SK-N-SH (cell line): ENCODE measurements around the gene FGF9. TPM values are rescaled to one million over a fixed set of nuclear protein-coding genes. Genes with fewer than 3 reads are reported as not detected.

Experiments
- CTCF ChIA-PET: fragments of 300-600, 350-600 bp; formaldehyde crosslinking; extraction: SDS; loops from one replicate; lab custom pipeline; 2021; lab: Yijun Ruan, JAX
- POLR2A ChIA-PET: fragments of 350-600 bp; sonication (Branson Sonifier 250); formaldehyde crosslinking; extraction: SDS; loops from one replicate; lab custom pipeline; 2020; ENCODE audit warnings: antibody characterized with exemption, inconsistent platforms; lab: Yijun Ruan, JAX
- DNase-seq: peaks from one replicate; pipeline ENCODE4 v3.0.0; 2012
- H2AFZ ChIP-seq: fragments of 200-600 bp; sonication (generic); 2 replicates; pipeline ENCODE4 v1.8.1; 2016; ENCODE audit warnings: antibody characterized with exemption, mild to moderate bottlenecking, low read depth
- H3F3A ChIP-seq: fragments of 200-600 bp; sonication (generic); replicated peaks from 2 replicates; pipeline ENCODE3; 2016; ENCODE audit warnings: antibody characterized with exemption, mild to moderate bottlenecking; ENCODE audit not compliant: insufficient read depth
- H3K27ac ChIP-seq, 2 experiments: fragments of 200-500 bp in 1 of 2; fragments of 200-600 bp in 1 of 2; sonication (Bioruptor generic) in 1 of 2; sonication (generic), shearing (Covaris generic) in 1 of 2; 2 replicates each; pipeline versions ENCODE4 v1.5.1 to v1.6.1; 2014 to 2016; ENCODE audit warnings: low read depth in 2 of 2, inconsistent platforms in 1 of 2, low read length in 1 of 2, mild to moderate bottlenecking in 1 of 2, mixed read lengths in 1 of 2
- H3K27me3 ChIP-seq: fragments of 200-600 bp; sonication (generic), shearing (Covaris generic); 2 replicates; pipeline ENCODE4 v1.6.1; 2016; ENCODE audit warnings: mixed run types; ENCODE audit not compliant: insufficient read depth
- H3K36me3 ChIP-seq, 2 experiments: fragments of 200-500 bp in 1 of 2; fragments of 200-600 bp in 1 of 2; sonication (Bioruptor generic) in 1 of 2; sonication (generic) in 1 of 2; replicated peaks in 1 of 2; 2 replicates each; pipeline versions ENCODE3 to v1.5.1; 2014 to 2016; ENCODE audit warnings: low read length in 1 of 2, mild to moderate bottlenecking in 1 of 2; ENCODE audit not compliant: insufficient read depth in 2 of 2, control insufficient read depth in 1 of 2
- H3K4me1 ChIP-seq, 2 experiments: fragments of 200-500 bp in 1 of 2; fragments of 200-600 bp in 1 of 2; sonication (Bioruptor generic) in 1 of 2; sonication (generic), shearing (Covaris generic) in 1 of 2; 2 replicates each; pipeline versions ENCODE4 v1.5.1 to v1.6.1; 2014 to 2016; ENCODE audit warnings: low read depth in 1 of 2, low read length in 1 of 2, mixed run types in 1 of 2; ENCODE audit not compliant: insufficient read depth in 2 of 2, control insufficient read depth in 1 of 2
- H3K4me2 ChIP-seq: fragments of 200-600 bp; sonication (generic), shearing (Covaris generic); 2 replicates; pipeline ENCODE4 v1.6.1; 2017; ENCODE audit warnings: mixed run types
- H3K4me3 ChIP-seq, 2 experiments: fragments of 200-500 bp in 1 of 2; fragments of 200-600 bp in 1 of 2; sonication (Bioruptor generic) in 1 of 2; sonication (generic), shearing (Covaris generic) in 1 of 2; 2 replicates each; pipeline versions ENCODE4 v1.5.1 to v1.8.1; 2014 to 2016; ENCODE audit warnings: low read depth in 2 of 2, inconsistent platforms in 1 of 2, low read length in 1 of 2, mild to moderate bottlenecking in 1 of 2, mixed read lengths in 1 of 2, moderate library complexity in 1 of 2
- H3K79me2 ChIP-seq: fragments of 200-600 bp; sonication (generic); 2 replicates; pipeline ENCODE4 v1.8.1; 2017; ENCODE audit warnings: mild to moderate bottlenecking; ENCODE audit not compliant: insufficient read depth
- H3K9ac ChIP-seq: fragments of 200-600 bp; sonication (generic); 2 replicates; pipeline ENCODE4 v1.6.1; 2017; ENCODE audit warnings: mixed run types
- H3K9me2 ChIP-seq: fragments of 200-600 bp; sonication (generic); 2 replicates; pipeline ENCODE4 v1.6.1; 2017; ENCODE audit warnings: mixed run types
- H3K9me3 ChIP-seq: fragments of 200-600 bp; sonication (generic); 2 replicates; pipeline ENCODE4 v1.6.1; 2017; ENCODE audit warnings: mixed run types, mild to moderate bottlenecking, moderate library complexity
- H4K20me1 ChIP-seq: fragments of 200-600 bp; sonication (generic); 2 replicates; pipeline ENCODE4 v1.6.1; 2017; ENCODE audit warnings: mild to moderate bottlenecking, mixed run types; ENCODE audit not compliant: insufficient read depth
- CHD2 ChIP-seq: fragments of 150-350 bp; IDR thresholded peaks from 2 replicates; pipeline ENCODE4 v1.6.1; 2018; ENCODE audit warnings: low read length; ENCODE audit not compliant: partially characterized antibody
- EZH2phosphoT487 ChIP-seq: fragments of 200-600 bp; sonication (generic); IDR thresholded peaks from 2 replicates; pipeline ENCODE4 v1.6.1; 2017; ENCODE audit warnings: low read depth, mixed run types, mild to moderate bottlenecking, antibody characterized with exemption, moderate library complexity, borderline replicate concordance
- FOSL2 ChIP-seq: IDR thresholded peaks from 2 replicates; pipeline ENCODE4 v1.4.0; 2012; ENCODE audit warnings: low read depth, mild to moderate bottlenecking, moderate library complexity, borderline replicate concordance
- FOXM1 ChIP-seq: IDR thresholded peaks from 2 replicates; pipeline ENCODE4 v1.4.0; 2012; ENCODE audit warnings: low read depth, mild to moderate bottlenecking
- GABPA ChIP-seq: IDR thresholded peaks from 2 replicates; pipeline ENCODE4 v1.4.0; 2012; ENCODE audit warnings: low read depth, mild to moderate bottlenecking
- GATA2 ChIP-seq: sonication (generic); formaldehyde crosslinking; IDR thresholded peaks from 2 replicates; pipeline ENCODE4 v1.5.0; 2020; ENCODE audit warnings: mild to moderate bottlenecking, missing genetic modification reagents
- MEF2A ChIP-seq: IDR thresholded peaks from 2 replicates; pipeline ENCODE4 v1.4.0; 2012; ENCODE audit warnings: low read depth, borderline replicate concordance
- NRF1 ChIP-seq: IDR thresholded peaks from 2 replicates; pipeline ENCODE4 v1.6.1; 2012; ENCODE audit warnings: low read depth, mild to moderate bottlenecking, low read length
- RCOR1 ChIP-seq: fragments of 150-350 bp; IDR thresholded peaks from 2 replicates; pipeline ENCODE4 v1.6.1; 2017; ENCODE audit warnings: antibody characterized with exemption, low read length
- SIN3A ChIP-seq: IDR thresholded peaks from 2 replicates; pipeline ENCODE4 v1.6.1; 2012; ENCODE audit warnings: low read depth, mild to moderate bottlenecking, low read length, moderate library complexity, borderline replicate concordance
- SMC3 ChIP-seq: IDR thresholded peaks from 2 replicates; pipeline ENCODE4 v1.6.1; 2012; ENCODE audit warnings: low read depth, low read length, improper control_type of control experiment
- TCF12 ChIP-seq: IDR thresholded peaks from 2 replicates; pipeline ENCODE4 v1.4.0; 2012
- WGBS: methylation state at CpG from one replicate; pipeline ENCODE4 v1.1.6; 2017; ENCODE audit warnings: low lambda C conversion rate; 5-methylcytosine and 5-hydroxymethylcytosine counted together
- polyA plus RNA-seq, 3 experiments: library from polyadenylated mRNA; depleted of rRNA; stranded (reverse); fragments of >200 nt; gene quantifications; 2 replicates each; pipeline ENCODE4 v1.2.3, GENCODE V29; 2012
- TF ChIP-seq, protein P1 (sequence below): fragments of 150-350 bp; IDR thresholded peaks from 2 replicates; pipeline ENCODE4 v1.6.1; 2017; ENCODE audit warnings: antibody characterized with exemption, low read length, low read depth, borderline replicate concordance
- TF ChIP-seq, protein P2 (sequence below): IDR thresholded peaks from 2 replicates; pipeline ENCODE4 v1.4.0; 2012; ENCODE audit warnings: low read depth, borderline replicate concordance
- TF ChIP-seq, protein P3 (sequence below): fragments of 200-600 bp; sonication (generic); IDR thresholded peaks from 2 replicates; pipeline ENCODE4 v1.6.1; 2017; ENCODE audit warnings: antibody characterized with exemption, mild to moderate bottlenecking, moderate library complexity
- TF ChIP-seq, protein P4 (sequence below): fragments of 150-350 bp; IDR thresholded peaks from 2 replicates; pipeline ENCODE4 v1.6.1; 2016; ENCODE audit warnings: mild to moderate bottlenecking, low read depth, low read length

Gene FGF9
- polyA plus RNA-seq, 1 of the 3 experiments (the other 2 are of a cell fraction), result not detected

DNA sequence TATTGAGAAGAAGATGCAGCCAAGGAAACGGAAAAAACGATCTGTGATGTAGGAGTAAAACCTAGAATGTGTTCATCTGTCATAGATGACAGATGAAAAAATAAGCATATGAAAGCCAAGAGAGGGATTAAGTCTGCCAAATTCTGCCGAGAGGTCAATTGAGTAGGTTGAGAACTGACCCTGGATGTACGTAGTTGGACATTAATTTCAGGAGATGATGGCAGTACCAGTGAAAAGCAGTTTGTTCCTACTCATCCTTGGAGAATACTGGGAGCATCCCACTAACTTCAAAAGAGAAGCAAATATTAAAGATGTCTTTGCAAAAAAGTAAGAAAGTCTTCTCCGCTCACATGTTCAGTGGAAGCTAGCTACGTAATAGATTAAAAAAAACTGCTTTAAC lies 11.8 kb upstream of the FGF9 start (continued):
- TF ChIP-seq, protein P1, sequence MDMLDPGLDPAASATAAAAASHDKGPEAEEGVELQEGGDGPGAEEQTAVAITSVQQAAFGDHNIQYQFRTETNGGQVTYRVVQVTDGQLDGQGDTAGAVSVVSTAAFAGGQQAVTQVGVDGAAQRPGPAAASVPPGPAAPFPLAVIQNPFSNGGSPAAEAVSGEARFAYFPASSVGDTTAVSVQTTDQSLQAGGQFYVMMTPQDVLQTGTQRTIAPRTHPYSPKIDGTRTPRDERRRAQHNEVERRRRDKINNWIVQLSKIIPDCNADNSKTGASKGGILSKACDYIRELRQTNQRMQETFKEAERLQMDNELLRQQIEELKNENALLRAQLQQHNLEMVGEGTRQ, result no peak

DNA sequence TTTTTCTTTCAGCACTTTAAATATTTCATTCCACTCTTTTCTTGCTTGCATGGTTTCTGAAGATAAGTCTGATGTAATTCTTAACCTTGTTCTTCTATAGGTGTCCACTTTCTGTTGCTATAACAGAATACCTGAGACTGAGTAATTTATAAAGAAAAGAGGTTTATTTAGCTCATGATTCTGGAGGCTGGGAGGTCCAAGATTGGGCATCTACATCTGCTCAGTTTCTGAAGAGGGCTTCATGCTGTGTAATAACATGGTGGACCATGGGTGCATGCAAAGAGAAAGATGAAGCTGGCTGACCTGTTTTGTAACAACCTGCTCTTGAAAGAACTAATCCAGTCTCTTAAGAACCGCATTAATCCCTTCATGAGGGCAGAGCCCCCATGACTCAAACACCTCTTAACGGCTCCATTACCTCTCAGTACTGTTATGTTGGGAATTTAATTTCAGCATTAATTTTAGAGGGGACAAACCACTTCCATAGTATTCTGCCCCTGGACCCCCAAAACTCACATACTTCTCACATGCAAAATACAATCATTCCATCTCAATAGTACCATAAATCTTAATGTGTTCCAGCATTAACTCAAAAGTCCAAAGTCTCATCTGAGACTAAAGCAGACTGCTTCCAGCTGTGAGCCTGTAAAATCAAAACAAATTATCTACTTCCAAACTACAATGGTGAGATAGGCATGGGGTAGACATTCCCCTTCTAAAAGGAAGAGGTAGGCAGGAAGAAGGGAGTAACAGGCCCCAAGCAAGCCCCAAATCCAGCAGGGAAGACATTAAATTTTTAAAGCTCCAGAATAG lies 9.6 kb upstream of the FGF9 start:
- ChIA-PET CTCF (interaction anchor here (0.7 kb wide), 1 partner anchor 24 kb away, joined by 3 read pairs; no protein-coding TSS in a partner anchor), POLR2A (no interaction called here)
- Histone ChIP-seq H3K27ac (no peak overlapping the region), H3K4me2 (no peak overlapping the region), H3K27me3 (peaks cover 12% of the 10 kb centered on the region; the same call in 1 of the 2 replicates), H2AFZ (no peak overlapping the region), H3F3A (no peaks in the 10 kb centered on the region), H4K20me1 (no peaks in the 10 kb centered on the region), H3K9me3 (no peaks in the 10 kb centered on the region), H3K9me2 (no peaks in the 10 kb centered on the region), H3K4me3 (no peak overlapping the region), H3K79me2 (no peaks in the 10 kb centered on the region), H3K9ac (no peak overlapping the region), H3K4me1 (no peaks in the 10 kb centered on the region), H3K36me3 (no peaks in the 10 kb centered on the region)
- TF ChIP-seq MEF2A (no peak), EZH2phosphoT487 (no peak), GABPA (no peak), FOXM1 (no peak), NRF1 (no peak), GATA2 (CRISPR knock-in tag) (no peak), SIN3A (no peak), TCF12 (no peak), CHD2 (no peak), RCOR1 (no peak), SMC3 (no peak), FOSL2 (no peak)
- TF ChIP-seq, protein P2, sequence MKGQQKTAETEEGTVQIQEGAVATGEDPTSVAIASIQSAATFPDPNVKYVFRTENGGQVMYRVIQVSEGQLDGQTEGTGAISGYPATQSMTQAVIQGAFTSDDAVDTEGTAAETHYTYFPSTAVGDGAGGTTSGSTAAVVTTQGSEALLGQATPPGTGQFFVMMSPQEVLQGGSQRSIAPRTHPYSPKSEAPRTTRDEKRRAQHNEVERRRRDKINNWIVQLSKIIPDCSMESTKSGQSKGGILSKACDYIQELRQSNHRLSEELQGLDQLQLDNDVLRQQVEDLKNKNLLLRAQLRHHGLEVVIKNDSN, result no peak
- TF ChIP-seq, protein P1, result no peak
- TF ChIP-seq, protein P3, sequence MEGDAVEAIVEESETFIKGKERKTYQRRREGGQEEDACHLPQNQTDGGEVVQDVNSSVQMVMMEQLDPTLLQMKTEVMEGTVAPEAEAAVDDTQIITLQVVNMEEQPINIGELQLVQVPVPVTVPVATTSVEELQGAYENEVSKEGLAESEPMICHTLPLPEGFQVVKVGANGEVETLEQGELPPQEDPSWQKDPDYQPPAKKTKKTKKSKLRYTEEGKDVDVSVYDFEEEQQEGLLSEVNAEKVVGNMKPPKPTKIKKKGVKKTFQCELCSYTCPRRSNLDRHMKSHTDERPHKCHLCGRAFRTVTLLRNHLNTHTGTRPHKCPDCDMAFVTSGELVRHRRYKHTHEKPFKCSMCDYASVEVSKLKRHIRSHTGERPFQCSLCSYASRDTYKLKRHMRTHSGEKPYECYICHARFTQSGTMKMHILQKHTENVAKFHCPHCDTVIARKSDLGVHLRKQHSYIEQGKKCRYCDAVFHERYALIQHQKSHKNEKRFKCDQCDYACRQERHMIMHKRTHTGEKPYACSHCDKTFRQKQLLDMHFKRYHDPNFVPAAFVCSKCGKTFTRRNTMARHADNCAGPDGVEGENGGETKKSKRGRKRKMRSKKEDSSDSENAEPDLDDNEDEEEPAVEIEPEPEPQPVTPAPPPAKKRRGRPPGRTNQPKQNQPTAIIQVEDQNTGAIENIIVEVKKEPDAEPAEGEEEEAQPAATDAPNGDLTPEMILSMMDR, result no peak
- TF ChIP-seq, protein P4, sequence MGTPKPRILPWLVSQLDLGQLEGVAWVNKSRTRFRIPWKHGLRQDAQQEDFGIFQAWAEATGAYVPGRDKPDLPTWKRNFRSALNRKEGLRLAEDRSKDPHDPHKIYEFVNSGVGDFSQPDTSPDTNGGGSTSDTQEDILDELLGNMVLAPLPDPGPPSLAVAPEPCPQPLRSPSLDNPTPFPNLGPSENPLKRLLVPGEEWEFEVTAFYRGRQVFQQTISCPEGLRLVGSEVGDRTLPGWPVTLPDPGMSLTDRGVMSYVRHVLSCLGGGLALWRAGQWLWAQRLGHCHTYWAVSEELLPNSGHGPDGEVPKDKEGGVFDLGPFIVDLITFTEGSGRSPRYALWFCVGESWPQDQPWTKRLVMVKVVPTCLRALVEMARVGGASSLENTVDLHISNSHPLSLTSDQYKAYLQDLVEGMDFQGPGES, result no peak
- 0% methylated on average over 2 of the region's 2 CpGs for WGBS
- DNase-seq, result no peak
